ENCODE measurements around the gene TBC1D19. TPM values are rescaled to one million over a fixed set of nuclear protein-coding genes. Genes with fewer than 3 reads are reported as not detected.
A peak's percentile ranks its signal among the peaks of the same experiment; 100 is the strongest.

The TBC1D19 gene
- total and polyA plus RNA-seq, 2 of the 4 experiments (the other 2 are of a cell fraction): 9.9 to 17.6 TPM

DNA sequence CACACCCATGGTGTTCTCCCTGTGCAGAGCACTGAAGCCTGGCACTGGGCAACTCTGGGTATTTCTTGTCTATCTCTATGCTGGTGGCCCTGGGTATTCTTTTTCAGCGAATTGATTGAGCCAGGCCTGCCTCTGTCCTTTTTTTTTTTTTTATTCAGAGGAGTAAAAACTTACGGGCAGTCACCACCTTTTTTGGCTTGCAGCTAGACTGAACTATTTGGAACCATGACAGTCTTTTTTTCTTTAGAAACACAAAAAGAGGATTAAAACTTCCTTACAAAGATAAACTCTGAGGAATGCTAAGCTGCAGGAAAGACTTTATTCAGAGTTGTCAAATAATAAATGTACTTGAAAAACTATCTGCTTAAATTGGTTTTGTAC is 157.6 kb downstream of the TBC1D19 start:
- Histone ChIP-seq H2AK9ac (replicated peaks; ENCODE audit: low read depth, low read length, poor library complexity) (no peak overlapping the region), H3K79me1 (ENCODE audit: low read depth in 1 of 2, low read length in 2 of 2) (no peaks in the 10 kb centered on the region; a peak in 1 of 4 replicates), H3K14ac (replicated peaks; ENCODE audit: low read depth, low read length) (no peak overlapping the region), H3K56ac (ENCODE audit: extremely low read depth, insufficient read depth, low read length) (no peak overlapping the region), H4K8ac (ENCODE audit: low read depth in 2 of 2, low read length in 2 of 2) (peak overlapping the region in 1 of 2 experiments; percentile 53; a peak in 1 of 4 replicates), H3K36me3 (ENCODE audit: control insufficient read depth, insufficient read depth, low read length) (0 out of 2 replicates have a peak, but pooled peaks cover 1% of the 10 kb centered on the region), H3K4me3 (ENCODE audit: insufficient read depth, low read depth, low read length) (no peak overlapping the region), H2BK5ac (ENCODE audit: low read depth, low read length, poor library complexity, severe bottlenecking) (no peak overlapping the region), H3K27ac (ENCODE audit: insufficient read depth, low read length) (peak overlapping the region; percentile 84; the same call in 1 of the 2 replicates), H3K4me2 (ENCODE audit: low read depth, low read length) (no peak overlapping the region; the same call in 1 of the 2 replicates), H2BK15ac (ENCODE audit: low read depth, low read length) (no peak overlapping the region), H3K4me1 (ENCODE audit: control insufficient read depth, insufficient read depth, low read length) (peaks cover 5% of the 10 kb centered on the region), H3K9me3 (ENCODE audit: control insufficient read depth, insufficient read depth, low read length) (no peaks in the 10 kb centered on the region), H2AFZ (replicated peaks; ENCODE audit: low read length, poor library complexity) (no peak overlapping the region), H3K23ac (ENCODE audit: low read depth, low read length) (no peak overlapping the region), H4K91ac (ENCODE audit: insufficient read depth, low read depth, low read length) (no peak overlapping the region; the same call in 1 of the 2 replicates), H3K9ac (ENCODE audit: low read depth, low read length) (no peak overlapping the region), H2BK120ac (ENCODE audit: low read depth, low read length) (no peak overlapping the region), H4K20me1 (ENCODE audit: insufficient read depth, low read length) (no peaks in the 10 kb centered on the region; the same call in 1 of the 2 replicates), H2BK20ac (ENCODE audit: low read depth, low read length) (no peak overlapping the region), H3K9me1 (ENCODE audit: insufficient read depth, low read length) (no peaks in the 10 kb centered on the region; the same call in 1 of the 2 replicates), H3K18ac (ENCODE audit: low read depth, low read length) (peak overlapping the region; percentile 6; the same call in 1 of the 2 replicates), H3K4ac (ENCODE audit: low read depth, low read length) (no peak overlapping the region), H2AK5ac (ENCODE audit: low read depth, low read length) (no peak overlapping the region), H4K5ac (ENCODE audit: low read depth, low read length) (no peak overlapping the region; the same call in 1 of the 2 replicates), H3K27me3 (ENCODE audit: control insufficient read depth, insufficient read depth, low read length) (no peaks in the 10 kb centered on the region)
- WGBS, 2 experiments (ENCODE audit: extremely low coverage in 2 of 2, insufficient read length in 1 of 2): no CpG with 5 or more reads among the region's 2 CpGs
- intact Hi-C loops (cut with micrococcal nuclease) (no loop called here), dilution Hi-C loops (cut with HindIII; ENCODE audit: low sequenced_read_pairs, unreplicated experiment) (no loop called here), in situ Hi-C loops (cut with MboI; ENCODE audit: low sequenced_read_pairs) (loop anchor here (25.0 kb wide), 1 partner anchor 271 kb away; no protein-coding TSS in a partner anchor)
- TF ChIP-seq CEBPB (IDR thresholded peaks at IDR 0.05; ENCODE audit: low read depth, low read length) (no peak), RAD21 (IDR thresholded peaks at IDR 0.05; ENCODE audit: low read length) (no peak), MAZ (IDR thresholded peaks at IDR 0.05; ENCODE audit: borderline replicate concordance, low read depth, low read length) (no peak), MAFK (IDR thresholded peaks at IDR 0.05; ENCODE audit: low read depth, low read length) (no peak), RCOR1 (IDR thresholded peaks at IDR 0.05; ENCODE audit: insufficient replicate concordance, low read length) (no peak), BHLHE40 (IDR thresholded peaks at IDR 0.05; ENCODE audit: low read depth, low read length) (no peak), USF2 (IDR thresholded peaks at IDR 0.05; ENCODE audit: low read depth, low read length) (no peak), SMC3 (IDR thresholded peaks at IDR 0.05; ENCODE audit: low read depth, low read length) (no peak), FOS (IDR thresholded peaks at IDR 0.05; ENCODE audit: low read depth, low read length) (no peak), CTCF (conservative IDR thresholded peaks at IDR 0.05; ENCODE audit: low read depth, low read length) (no peak), NFE2L2 (IDR thresholded peaks at IDR 0.05; ENCODE audit: low read depth, low read length) (no peak), MXI1 (IDR thresholded peaks at IDR 0.05; ENCODE audit: borderline replicate concordance, low read depth, low read length) (no peak), CHD1 (IDR thresholded peaks at IDR 0.05; ENCODE audit: low read depth, low read length) (no peak), POLR2A (IDR thresholded peaks at IDR 0.05; ENCODE audit: low read depth, low read length) (no peak), RFX5 (IDR thresholded peaks at IDR 0.05; ENCODE audit: low read depth, low read length) (no peak)
- TF ChIP-seq, protein P1, sequence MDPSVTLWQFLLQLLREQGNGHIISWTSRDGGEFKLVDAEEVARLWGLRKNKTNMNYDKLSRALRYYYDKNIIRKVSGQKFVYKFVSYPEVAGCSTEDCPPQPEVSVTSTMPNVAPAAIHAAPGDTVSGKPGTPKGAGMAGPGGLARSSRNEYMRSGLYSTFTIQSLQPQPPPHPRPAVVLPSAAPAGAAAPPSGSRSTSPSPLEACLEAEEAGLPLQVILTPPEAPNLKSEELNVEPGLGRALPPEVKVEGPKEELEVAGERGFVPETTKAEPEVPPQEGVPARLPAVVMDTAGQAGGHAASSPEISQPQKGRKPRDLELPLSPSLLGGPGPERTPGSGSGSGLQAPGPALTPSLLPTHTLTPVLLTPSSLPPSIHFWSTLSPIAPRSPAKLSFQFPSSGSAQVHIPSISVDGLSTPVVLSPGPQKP (IDR thresholded peaks at IDR 0.05; ENCODE audit: borderline replicate concordance, low read depth, low read length): no peak
- CTCF ChIA-PET: interaction anchor here (0.6 to 0.7 kb wide), 2 partner anchors 72 to 292 kb away, joined by 3 to 5 read pairs; no protein-coding TSS in a partner anchor
- no peak; the same call in 1 of the 2 replicates for ATAC-seq (ENCODE audit: low read depth)
- no peak for DNase-seq
- no TSS peak for BruUV-seq (replicated peaks)
- POLR2A ChIA-PET (ENCODE audit: unreplicated experiment): no interaction called here

All from IMR-90 (cell line).